GM20431 (cell line): ENCODE data around the gene METRNL.
"Not testable (repeated sequence)": the region's sequence is repeated elsewhere in the genome, so short reads cannot be mapped to it uniquely, and the experiment has no call there.

Source experiments
- in situ Hi-C: fragments of 300-500 bp; cut with MseI, MboI; formaldehyde crosslinking; loops from one replicate; pipeline ENCODE4 v1.15.0; 2020; ENCODE audit warnings: low sequenced_read_pairs; ENCODE audit not compliant: unreplicated experiment

The METRNL gene, protein sequence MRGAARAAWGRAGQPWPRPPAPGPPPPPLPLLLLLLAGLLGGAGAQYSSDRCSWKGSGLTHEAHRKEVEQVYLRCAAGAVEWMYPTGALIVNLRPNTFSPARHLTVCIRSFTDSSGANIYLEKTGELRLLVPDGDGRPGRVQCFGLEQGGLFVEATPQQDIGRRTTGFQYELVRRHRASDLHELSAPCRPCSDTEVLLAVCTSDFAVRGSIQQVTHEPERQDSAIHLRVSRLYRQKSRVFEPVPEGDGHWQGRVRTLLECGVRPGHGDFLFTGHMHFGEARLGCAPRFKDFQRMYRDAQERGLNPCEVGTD

DNA sequence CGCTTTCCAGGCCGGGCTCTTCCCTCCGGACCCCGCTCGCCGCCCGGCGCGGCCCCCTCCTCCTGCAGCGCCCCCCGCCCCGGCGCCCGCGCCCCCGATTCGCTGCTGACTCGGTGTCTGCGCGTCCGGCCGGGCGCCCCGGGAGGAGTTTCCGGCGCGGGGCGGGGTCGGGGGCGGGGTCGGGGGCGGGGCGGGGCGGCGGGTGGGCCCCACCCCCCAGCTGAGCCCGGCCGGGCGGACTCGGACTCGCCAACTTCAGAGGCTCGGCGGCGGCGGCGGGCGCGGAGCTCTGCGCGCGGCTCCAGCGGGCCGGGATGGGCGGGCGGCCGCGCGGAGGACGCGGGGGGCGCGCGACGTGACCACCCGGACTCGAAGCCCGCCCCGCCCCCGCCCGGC, at the start of gene METRNL:
Gene METRNL (plus strand): TSS at position 258 of the 396 bp plus-strand sequence. CDS start 207 bp downstream, outside the sequence.
- in situ Hi-C loops, result no loop called here

DNA sequence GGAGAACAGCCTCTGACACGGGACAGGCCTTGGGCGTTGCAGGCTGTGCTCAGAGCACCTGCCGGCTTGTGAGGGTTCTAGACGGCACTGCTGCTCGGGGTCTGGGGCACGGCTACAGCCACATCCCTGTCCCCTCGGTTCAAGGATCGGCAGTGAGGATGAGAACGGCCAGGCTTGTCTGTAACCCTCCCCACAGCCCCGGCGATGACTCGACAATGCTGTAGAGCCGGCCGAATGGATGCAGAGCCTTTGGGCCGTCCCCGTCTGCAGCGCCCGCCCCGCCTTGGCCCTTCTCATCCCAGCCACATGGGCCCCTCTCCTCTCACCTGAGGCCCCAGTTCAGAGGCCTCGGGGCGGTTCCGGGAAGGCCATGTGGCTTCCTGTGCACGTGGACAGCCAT, 49.0 kb upstream of the METRNL start:
- in situ Hi-C loops, result no loop called here

DNA sequence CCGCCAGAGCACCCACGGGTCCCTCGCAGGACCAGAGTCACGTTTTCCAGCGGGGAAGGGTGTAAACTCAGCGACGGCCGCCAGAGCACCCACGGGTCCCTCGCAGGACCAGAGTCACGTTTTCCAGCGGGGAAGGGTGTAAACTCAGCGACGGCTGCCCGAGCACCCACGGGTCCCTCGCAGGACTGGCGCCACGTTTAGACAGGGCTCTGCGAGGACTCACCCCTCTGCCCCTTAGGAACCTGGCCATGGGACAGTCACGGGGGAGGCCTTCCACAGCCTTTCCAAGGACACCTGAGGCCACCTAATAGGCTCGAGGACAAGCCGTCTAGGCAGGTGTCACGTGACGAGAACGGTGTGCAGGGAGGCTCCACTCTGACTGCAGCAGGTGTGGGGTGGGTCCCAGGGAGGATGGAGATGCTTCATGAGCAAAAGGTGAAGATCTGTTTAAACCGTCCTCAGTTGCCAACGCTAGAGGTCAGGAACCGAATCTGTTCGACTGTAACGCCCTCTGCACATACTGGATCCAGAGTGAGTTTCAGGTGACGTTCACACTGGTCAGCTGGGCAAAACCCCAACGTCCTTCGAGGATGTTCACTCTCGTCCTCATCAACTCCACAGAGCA, 48.0 kb upstream of the METRNL start:
- in situ Hi-C loops, result no loop called here

DNA sequence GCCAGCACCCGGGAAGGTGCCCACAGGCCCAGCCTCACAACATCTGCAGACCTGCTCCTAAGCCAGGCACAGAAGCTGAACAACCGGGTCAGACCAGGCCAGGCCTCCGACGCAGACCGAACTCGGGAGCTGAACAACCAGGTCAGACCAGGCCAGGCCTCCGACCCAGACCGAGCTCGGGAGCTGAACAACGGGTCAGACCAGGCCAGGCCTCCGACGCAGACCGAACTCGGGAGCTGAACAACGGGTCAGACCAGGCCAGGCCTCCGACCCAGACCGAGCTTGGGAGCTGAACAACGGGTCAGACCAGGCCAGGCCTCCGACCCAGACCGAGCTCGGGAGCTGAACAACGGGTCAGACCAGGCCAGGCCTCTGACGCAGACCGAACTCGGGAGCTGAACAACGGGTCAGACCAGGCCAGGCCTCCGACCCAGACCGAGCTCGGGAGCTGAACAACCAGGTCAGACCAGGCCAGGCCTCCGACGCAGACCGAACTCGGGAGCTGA, 47.4 kb upstream of the METRNL start:
- in situ Hi-C loops, result not testable (repeated sequence)

DNA sequence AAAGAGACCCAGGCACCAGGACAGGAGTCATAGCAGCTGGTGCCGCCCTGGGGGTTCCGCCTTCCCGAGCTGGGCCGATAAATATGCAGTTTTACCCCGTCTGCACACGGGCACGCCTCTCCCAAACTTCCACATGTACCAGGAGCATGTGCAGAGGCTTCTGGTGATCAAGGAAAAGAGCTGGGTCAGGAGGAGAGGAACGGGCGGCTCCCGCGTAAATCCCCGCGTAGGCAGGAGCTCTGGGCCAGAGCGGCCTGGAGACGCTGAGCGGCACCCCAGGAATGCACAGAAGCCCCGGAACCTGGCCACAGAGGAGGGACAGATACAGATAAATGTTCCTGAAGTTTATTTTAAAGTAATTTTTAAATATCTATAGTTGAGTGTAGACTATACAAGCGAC, 46.6 kb upstream of the METRNL start:
- in situ Hi-C loops, result no loop called here

DNA sequence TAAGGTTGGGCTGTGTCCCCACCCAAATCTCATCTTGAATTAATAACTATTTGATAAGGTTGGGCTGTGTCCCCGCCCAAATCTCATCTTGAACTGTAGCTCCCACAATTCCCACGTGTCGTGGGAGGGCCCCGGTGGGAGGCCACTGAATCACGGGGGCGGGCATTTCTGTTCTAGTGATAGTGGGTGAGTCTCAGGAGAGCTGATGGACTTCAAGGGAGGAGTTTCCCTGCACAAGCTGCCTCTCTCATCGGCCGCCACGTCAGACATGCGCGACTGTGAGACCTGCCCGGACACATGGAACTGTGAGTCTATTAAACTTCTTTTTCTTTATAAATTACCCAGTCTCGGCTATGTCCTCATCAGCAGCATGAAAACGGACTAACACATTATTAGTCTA, 44.9 kb upstream of the METRNL start:
- in situ Hi-C loops, result no loop called here

DNA sequence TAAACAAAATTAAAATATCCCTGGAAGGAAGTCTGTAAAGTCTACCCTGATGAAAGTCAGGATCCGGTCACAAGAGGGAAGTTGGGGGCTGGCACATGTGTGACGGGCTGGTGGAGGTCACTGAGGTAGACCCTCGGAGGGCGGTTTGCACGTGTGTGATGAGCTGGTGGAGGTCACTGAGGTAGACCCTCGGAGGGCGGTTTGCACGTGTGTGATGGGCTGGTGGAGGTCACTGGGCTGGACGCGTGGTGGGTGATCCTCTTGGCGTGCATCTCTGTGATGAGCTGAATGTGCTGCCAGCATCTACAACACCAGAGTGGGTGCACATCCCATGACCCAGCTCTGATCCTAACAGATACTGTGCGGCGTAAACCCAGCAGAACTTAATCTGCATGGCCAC, 43.7 kb upstream of the METRNL start:
- in situ Hi-C loops, result no loop called here

DNA sequence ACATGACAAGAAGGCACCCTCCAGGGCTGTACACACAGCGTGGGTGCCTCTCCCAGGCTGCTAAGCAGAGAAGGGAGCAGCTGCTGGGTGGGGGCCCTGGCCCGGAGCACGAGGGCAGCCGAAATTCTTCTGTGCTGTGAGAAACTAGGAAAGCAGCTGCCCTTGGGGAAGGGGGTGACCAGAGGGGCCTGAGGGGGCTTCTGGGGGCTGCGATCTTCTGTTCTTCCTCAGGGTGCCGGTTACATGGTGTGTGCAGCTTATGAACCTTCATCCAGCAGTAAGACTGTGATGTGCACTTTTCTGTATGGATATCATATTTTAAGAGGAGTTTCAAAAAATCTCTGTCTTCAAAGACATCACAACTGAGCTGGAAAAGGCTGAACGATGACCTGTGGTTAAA, 43.2 kb upstream of the METRNL start:
- in situ Hi-C loops, result no loop called here

DNA sequence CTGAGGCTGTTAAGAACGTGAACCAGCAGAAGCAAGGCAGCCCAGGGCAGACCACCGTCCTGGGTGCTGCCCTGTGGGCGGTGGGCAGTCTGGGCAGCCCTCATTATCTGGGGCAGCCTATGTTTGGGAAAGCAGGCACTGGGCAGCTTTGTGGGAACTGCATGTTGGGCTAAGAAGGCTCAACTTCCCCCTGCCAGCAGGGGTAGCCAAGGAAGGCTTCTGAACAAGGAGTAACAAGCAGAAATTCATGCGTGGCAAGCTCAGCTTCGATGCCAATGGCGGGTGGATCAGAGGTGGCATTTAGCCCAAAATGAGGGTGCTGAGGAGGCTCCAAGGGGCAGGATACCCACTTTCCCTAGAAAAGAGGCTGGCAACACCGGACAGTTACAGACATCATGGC, 42.7 kb upstream of the METRNL start:
- in situ Hi-C loops, result no loop called here

DNA sequence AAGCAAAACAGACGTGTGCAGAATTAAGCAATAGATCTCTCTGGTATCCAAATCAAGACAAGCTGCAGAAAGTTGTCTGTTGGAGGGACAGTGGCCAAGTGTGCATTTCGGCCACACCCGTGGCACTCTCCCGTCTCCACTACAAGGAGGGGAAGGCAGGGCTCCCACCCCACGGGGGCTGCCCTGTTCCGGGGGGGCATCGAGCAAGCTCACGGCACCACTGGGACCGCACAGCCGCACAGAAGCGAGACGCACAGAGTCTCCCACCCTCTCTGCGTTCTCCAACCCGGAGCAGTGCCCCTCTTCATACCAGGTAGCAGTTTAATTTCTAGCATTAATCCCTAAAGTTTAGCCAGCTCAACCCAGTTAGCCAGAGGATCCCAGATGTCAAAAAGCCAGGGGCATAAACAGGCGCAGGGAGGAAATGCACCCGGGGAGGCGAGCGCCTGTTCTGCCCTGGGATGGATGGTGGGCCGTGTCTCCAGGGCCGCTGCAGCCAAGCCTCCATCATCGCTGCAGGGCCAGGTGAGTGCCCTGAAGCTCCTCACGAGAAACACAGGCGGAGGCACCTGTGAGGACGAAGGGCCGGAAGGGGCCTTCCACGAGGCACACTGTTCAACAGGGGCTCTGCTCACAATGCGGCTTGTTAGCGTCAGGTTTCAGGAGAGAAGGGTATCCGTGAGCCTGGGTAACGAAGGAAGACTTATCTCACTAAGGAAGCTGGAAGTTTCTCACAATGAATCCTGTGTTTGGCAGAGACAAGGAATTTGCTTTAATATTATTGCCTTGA, 42.1 kb upstream of the METRNL start:
- in situ Hi-C loops, result no loop called here

DNA sequence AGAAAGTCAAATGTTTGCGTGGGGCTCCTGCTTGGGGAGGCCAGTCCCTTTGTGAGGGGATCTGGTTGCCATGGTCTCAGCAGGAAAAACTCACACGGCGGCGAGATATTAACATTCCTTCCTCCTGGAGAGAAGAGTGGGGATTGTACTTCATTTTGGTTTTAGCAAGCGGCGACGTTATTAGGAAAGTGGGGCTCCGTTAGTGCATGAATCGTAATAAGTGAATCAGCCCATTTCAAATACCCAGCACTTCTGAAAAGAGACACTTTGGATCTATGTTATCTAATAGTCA, 41.6 kb upstream of the METRNL start:
- in situ Hi-C loops, result no loop called here

DNA sequence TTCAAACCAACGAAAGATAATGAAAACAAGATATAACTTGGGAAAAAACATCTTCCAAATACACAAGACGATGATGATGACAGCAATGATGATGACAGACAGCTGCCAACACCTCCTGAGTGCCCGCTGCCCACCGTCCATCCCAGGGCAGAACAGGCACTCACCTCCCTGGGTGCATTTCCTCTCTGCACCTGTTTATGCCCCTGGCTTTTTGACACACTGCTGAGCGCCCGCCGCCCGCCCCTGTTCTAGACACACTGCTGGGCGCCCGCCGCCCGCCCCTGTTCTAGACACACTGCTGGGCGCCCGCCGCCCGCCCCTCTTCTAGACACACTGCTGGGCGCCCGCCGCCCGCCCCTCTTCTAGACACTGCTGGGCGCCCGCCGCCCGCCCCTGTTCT, 40.4 kb upstream of the METRNL start:
- in situ Hi-C loops, result not testable (repeated sequence)

DNA sequence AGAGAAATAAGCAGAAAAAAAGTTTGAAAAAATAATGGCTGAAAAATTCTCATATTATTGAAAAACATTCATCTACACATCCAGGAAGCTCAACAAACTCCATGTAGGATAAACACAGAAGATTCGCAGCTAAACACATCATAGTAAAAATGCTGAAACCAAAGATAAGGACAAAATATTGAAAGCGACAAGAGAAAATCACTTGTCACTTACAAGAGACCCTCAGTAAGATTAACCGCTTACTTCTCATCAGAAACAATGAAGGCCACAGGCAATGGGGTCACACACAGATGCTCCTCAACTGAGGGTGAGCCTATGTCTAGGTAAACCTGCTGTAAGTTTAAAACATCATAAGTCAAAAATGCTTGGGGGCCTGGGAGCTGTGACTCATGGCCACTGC, 38.1 kb upstream of the METRNL start:
- in situ Hi-C loops, result no loop called here

DNA sequence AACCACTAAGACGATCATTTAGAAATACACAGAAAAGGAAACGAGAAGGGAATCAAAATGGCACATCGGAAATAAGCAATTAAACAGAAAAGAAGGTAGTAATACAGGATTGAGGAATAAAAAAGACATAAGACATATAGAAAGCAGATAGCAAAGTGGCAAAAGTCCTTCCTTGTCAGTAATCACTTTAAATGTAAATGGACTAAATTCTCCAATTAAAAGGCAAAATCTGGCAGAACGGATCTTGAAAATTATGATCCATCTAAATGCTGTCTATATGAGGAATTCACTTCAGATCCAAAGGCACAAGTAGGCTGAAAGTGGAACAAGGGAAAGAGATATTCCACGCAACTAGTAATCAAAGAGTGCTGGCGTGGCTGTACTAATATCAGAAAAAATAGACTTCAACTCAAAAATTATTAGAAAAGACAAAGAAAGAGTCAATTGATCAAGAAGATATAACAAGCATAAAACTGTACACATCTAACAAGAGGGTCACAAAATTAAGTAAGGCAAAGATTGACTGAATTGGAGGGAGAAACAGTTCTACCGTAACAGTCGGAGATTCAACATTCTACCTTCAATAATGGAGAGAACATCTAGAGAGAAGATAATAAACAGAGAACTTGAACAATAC, 36.8 kb upstream of the METRNL start:
- in situ Hi-C loops, result no loop called here

DNA sequence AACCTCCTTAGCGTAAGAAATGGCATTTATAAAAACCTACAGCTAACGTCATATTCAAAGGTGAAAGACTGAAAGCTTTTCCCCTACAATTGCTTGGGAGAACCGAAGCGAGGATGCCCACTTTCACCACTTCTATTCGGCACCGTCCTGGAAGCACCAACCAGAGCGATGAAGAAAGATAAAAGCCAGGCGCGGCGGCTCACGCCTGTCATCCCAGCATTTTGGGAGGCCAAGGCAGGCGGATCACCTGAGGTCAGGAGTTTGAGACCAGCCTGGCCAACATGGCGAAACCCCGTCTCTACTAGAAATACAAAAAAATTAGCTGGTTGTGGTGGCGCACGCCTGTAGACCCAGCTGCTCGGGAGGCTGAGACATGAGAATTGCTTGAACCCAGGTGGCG, 34.9 kb upstream of the METRNL start:
- in situ Hi-C loops, result not testable (repeated sequence)

DNA sequence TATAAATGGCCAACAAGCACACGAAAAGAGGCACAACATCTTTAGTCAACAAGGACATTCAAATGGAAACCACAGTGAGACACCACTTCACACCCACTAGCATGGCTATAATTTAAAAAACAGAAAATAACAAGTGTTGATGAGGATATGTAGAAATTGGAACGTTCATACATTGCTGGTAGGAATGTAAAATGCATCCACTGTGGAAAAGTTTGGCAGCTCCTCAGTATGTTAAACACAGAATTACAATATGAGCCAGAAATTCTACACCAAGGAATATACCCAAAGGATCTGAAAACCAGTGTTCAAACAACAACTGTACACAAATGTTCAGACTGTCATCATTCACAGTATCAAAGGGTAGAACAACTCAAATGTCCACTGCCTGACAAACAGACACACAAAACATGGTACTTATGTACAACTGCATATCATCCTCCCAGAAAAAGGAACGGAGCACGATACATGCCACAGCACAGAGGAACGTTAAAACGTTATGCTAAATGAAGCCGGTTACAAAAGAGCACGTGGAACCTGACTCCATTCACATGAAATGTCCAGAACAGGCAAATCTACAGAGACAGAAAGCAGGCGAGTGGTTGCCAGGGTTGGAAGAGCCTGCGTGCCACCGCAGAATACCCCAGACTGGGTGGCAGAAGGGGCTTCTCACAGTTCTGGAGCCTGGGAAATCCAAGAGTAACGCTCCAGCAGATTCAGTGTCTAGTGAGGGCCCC, 32.8 kb upstream of the METRNL start:
- in situ Hi-C loops, result no loop called here

DNA sequence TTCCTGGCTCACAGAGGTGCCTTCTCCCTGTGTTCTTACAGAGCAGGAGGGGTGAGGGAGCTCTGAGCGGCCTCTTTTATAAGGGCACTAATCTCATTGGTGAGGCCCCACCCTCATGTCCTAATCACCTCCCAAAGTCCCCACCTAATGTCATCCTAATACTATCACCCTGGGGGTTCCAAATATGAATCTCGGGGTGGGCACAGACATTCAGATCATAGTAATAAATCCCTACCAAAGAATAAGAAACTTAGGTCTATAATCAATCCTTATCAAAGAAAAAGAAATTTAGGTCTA, 32.3 kb upstream of the METRNL start:
- in situ Hi-C loops, result no loop called here

DNA sequence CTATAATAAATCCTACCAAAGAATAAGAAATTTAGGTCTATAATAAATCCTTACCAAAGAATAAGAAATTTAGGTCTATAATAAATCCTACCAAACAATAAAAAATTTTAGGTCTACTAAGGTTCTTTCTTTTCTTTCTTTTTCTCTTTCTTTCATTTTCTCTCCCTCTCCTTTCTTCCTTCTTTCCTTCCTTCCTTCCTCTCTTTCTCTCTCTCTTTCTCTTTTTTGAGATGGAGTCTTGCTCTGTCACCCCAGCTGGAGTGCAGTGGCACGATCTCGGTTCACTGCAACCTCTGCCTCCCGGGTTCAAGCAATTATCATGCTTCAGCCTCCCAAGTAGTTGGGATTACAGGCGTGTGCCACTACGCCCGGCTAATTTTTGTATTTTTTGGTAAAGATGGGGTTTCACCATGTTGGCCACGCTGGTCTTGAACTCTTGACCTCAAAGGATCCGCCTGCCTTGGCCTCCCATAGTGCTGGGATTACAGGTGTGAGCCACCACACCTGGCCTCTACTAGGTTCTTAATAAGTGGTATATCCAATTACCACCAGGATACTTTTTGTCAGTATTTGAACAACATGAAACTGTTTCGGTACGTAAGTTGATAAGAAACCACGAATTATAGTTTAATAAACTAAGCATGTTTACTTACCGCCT, 31.5 kb upstream of the METRNL start:
- in situ Hi-C loops, result not testable (repeated sequence)

DNA sequence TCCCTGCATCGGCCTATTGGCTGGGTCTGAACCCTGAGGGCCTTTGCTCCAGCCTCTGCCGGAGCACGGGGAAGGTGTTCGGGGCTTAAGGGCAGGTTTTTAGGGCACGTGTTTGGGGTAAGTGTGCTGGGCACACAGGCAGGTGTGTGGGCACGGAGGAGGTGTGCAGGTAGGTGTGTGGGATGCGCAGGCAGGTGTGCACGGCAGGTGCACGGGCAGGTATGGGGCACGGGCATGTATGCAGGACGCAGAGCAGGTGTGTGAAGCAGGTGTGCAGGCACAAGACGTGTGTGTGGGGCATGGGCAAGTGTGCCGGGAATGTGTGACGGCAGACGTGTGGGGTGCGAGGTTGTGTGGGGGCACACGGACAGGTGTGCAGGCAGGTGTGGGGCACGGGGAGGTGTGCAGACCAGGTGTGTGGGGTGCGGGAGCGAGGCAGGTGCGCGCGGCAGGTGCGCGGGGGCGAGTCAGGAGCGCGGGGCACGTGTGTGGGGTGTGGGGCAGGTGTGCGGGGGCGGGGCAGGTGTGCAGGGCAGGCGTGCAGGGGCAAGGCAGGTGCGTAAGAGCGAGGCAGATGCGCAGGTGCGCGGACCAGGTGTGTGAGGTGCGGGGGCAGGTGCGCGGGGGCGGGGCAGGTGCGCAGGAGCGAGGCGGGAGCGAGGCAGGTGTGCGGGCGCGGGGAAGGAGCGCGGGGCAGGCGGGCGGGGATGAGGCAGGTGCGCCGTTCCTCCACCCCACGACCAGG, 28.6 kb upstream of the METRNL start:
- in situ Hi-C loops, result no loop called here
